ENCODE results near the gene NFYB.
"Not testable (repeated sequence)": the region's sequence is repeated elsewhere in the genome, so short reads cannot be mapped to it uniquely, and the experiment has no call there.

Gene NFYB

GRCh38 chr12:104137902-104138796 is at the start of gene NFYB:
NFYB (minus strand) TSS chr12:104138210; CDS start chr12:104135453, 2,757 bp downstream.
- DNase-seq: peak; percentile 99

GRCh38 chr12:104187446-104188155 is 49.6 kb upstream of the NFYB start:
- no peak for DNase-seq

- DNase-seq: no peak
Measured at GRCh38 chr12:104183443-104183842, 45.4 kb upstream of the NFYB start.

GRCh38 chr12:104182621-104183378 is 44.8 kb upstream of the NFYB start:
- no peak for DNase-seq

GRCh38 chr12:104182144-104182543 is 44.1 kb upstream of the NFYB start:
- no peak for DNase-seq

- DNase-seq: no peak
Measured at GRCh38 chr12:104181313-104181712, 43.3 kb upstream of the NFYB start.

- no peak for DNase-seq
Measured at GRCh38 chr12:104180374-104180773, 42.4 kb upstream of the NFYB start.

- peak; percentile 37 for DNase-seq
Measured at GRCh38 chr12:104177663-104178501, 39.9 kb upstream of the NFYB start.

- DNase-seq: no peak
Measured at GRCh38 chr12:104177336-104177662, 39.3 kb upstream of the NFYB start.

- DNase-seq: no peak
Measured at GRCh38 chr12:104175726-104176247, 37.8 kb upstream of the NFYB start.

- not testable (repeated sequence) for DNase-seq
Measured at GRCh38 chr12:104173804-104174203, 35.8 kb upstream of the NFYB start.

- no peak for DNase-seq
Measured at GRCh38 chr12:104172570-104172947, 34.5 kb upstream of the NFYB start.

- peak; percentile 89 for DNase-seq
Measured at GRCh38 chr12:104171785-104172569, 34.0 kb upstream of the NFYB start.

GRCh38 chr12:104168596-104168995 is 30.6 kb upstream of the NFYB start:
- DNase-seq: no peak

- DNase-seq: no peak
Measured at GRCh38 chr12:104167519-104168458, 29.8 kb upstream of the NFYB start.

- no peak for DNase-seq
Measured at GRCh38 chr12:104166465-104166864, 28.5 kb upstream of the NFYB start.

- no peak for DNase-seq
Measured at GRCh38 chr12:104165801-104166200, 27.8 kb upstream of the NFYB start.

- no peak for DNase-seq
Measured at GRCh38 chr12:104164634-104165033, 26.6 kb upstream of the NFYB start.

GRCh38 chr12:104163631-104164030 is 25.6 kb upstream of the NFYB start:
- no peak for DNase-seq

GRCh38 chr12:104163028-104163427 is 25.0 kb upstream of the NFYB start:
- DNase-seq: not testable (repeated sequence)
